CD4-positive, alpha-beta T cell treated with Interleukin-12 subunit alpha and Interleukin-12 subunit beta, for 1 hour (primary cell): Measurements from ENCODE around the gene SMC1A.

Experiments
- DNase-seq: peaks from one replicate; pipeline ENCODE4 v3.0.0-alpha.2; 2020

The SMC1A gene

DNA sequence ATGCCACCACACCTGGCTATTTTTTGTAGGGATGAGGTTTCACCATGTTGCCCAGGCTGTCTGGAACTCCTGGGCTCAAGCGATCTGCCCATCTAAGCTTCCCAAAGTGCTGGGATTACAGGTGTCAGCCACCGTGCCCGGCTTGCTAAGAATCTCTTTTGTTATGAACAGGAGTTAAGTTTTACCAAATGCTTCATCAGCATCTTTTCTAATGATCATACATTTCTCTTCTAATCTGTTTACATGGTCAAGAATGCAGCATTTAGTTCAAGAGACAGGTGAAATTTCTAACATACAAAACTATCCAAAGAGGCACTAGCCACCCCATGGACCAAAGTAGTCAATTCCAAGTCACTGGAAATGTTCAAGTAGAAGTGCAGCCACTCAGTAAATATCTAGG lies 88.6 kb downstream of the SMC1A start:
- no peak for DNase-seq

DNA sequence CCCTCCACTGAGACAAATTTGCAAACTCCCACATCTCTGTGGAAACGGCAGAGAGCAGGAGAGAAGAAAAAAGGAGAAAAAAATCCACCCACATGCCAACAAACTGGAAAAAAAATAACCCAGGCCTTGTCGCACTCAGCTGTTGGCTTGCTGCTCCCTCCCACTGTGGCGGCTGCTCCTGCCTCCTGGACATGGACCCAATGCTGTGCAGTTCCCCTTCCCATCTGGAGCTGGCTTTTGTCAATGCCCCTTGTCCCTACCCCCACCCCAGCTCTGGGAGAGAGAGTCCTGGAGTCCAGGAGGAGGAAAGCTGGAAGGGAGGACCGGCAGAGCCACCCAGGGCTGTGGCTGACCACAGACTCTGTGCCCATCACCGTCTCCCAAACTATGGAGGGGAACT lies 90.2 kb downstream of the SMC1A start:
- no peak for DNase-seq

DNA sequence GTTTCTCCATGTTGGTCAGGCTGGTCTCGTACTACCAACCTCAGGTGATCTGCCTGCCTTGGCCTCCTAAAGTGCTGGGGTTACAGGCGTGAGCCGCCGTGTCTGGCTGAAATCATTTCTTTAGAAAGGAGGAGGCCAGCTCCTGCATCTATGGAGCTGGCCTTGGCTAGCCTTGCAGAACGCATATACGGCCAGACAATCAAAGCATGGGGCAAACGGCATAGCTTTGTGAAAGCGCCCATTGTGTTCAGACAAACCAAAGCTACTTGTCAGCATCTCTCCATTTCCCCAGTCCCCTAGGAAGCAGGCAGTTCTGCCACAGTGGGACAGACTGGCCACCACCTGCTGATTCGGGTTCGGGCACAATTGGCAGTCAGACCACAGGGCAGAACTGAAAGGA lies 92.1 kb downstream of the SMC1A start:
- DNase-seq = no peak

DNA sequence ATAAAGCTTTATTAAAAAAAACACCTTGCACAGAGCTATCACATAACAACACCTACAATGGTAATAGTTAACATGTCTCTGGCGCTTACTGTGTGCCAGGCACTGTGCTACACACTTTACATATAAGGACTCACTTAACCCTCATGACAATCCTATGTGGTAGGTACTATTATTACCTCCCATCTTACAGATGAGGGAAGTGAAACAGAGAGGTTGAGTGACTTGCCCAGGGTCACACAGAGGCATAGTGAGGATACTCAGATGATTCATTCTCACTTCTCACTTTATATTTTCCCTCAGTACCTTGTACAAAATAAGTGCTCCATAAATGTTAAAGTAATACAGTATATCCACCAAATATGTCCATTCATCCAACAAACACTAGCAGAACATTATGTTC lies 97.7 kb downstream of the SMC1A start:
- no peak for DNase-seq
